Osteoblast (primary cell): ENCODE data around the gene CA4. TPM values are rescaled to one million over a fixed set of nuclear protein-coding genes. Genes with fewer than 3 reads are reported as not detected.
A peak's percentile ranks its signal among the peaks of the same experiment; 100 is the strongest.
"Not testable (repeated sequence)": the region's sequence is repeated elsewhere in the genome, so short reads cannot be mapped to it uniquely, and the experiment has no call there.

Experiments used
- DNase-seq: peaks from one replicate; pipeline ENCODE4 v3.0.0; 2011; ENCODE audit warnings: low spot score, mixed read lengths; ENCODE audit not compliant: insufficient read length; ENCODE audit errors: missing footprints
- H2AFZ ChIP-seq: 2 replicates; pipeline ENCODE4 v1.6.0; 2011; ENCODE audit warnings: mild to moderate bottlenecking, low read length
- H3K27ac ChIP-seq: 2 replicates; pipeline ENCODE4 v1.5.1; 2011; ENCODE audit warnings: mild to moderate bottlenecking, low read depth, low read length, moderate library complexity
- H3K27me3 ChIP-seq: 2 replicates; pipeline ENCODE4 v1.6.0; 2012; ENCODE audit warnings: mild to moderate bottlenecking, control low read depth, inconsistent platforms, low read length, moderate library complexity; ENCODE audit not compliant: insufficient read depth
- H3K36me3 ChIP-seq: 2 replicates; pipeline ENCODE4 v1.5.1; 2011; ENCODE audit warnings: mild to moderate bottlenecking, low read length, control low read depth, moderate library complexity; ENCODE audit not compliant: insufficient read depth
- H3K4me1 ChIP-seq: 2 replicates; pipeline ENCODE4 v1.5.1; 2011; ENCODE audit warnings: mild to moderate bottlenecking, low read length, control low read depth, moderate library complexity; ENCODE audit not compliant: insufficient read depth
- H3K4me2 ChIP-seq: 2 replicates; pipeline ENCODE4 v1.6.0; 2011; ENCODE audit warnings: mild to moderate bottlenecking, low read length; ENCODE audit not compliant: insufficient read depth
- H3K4me3 ChIP-seq: fragments of 200-600 bp; sonication (generic); 3 replicates; pipeline ENCODE4 v1.5.1; 2012; ENCODE audit warnings: mild to moderate bottlenecking, low read length, inconsistent platforms; ENCODE audit not compliant: insufficient read depth
- H3K79me2 ChIP-seq: 2 replicates; pipeline ENCODE4 v1.6.0; 2012; ENCODE audit warnings: mild to moderate bottlenecking, low read length, control low read depth, inconsistent platforms; ENCODE audit not compliant: insufficient read depth
- H3K9me3 ChIP-seq: 2 replicates; pipeline ENCODE4 v1.5.1; 2011; ENCODE audit warnings: low read depth, low read length, control low read depth
- H4K20me1 ChIP-seq: 2 replicates; pipeline ENCODE4 v1.6.0; 2012; ENCODE audit warnings: mild to moderate bottlenecking, low read length, control low read depth; ENCODE audit not compliant: insufficient read depth
- CTCF ChIP-seq: IDR thresholded peaks from 2 replicates; pipeline ENCODE4 v1.5.1; 2011; ENCODE audit warnings: mild to moderate bottlenecking, low read depth, low read length, moderate library complexity; ENCODE audit errors: extremely low read depth
- total RNA-seq: library from RNA; depleted of rRNA; stranded (reverse); fragments of >200 nt; gene quantifications from 2 replicates; pipeline ENCODE4 v1.2.3, GENCODE V29; 2012

CA4 gene
- total RNA-seq, 1 donor: not detected

DNA sequence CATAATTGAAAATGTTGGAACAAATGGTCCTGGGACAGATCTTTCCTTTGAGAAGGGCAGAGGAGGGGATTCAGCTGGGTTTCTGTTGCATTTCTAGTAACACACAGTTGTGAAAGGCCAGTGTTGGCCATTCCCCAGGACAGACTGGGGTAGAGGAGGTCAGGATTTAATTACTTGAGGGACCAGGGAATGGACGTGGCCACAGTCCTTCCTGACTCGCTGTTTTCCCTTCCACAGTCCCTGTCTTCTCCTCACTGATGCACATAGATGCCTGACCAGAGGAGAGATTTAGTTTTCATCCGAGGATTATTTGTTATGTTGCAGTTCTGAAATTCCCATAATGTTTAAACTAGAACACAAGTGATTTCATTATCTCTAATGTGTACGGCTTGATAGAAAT, 45.8 kb upstream of the CA4 start:
- Histone ChIP-seq H3K4me1 (peaks cover 31% of the 10 kb centered on the region), H2AFZ (peak overlapping the region; percentile 35), H3K79me2 (no peaks in the 10 kb centered on the region), H3K9me3 (no peaks in the 10 kb centered on the region), H3K27me3 (no peaks in the 10 kb centered on the region), H3K36me3 (no peaks in the 10 kb centered on the region), H3K4me3 (no peak overlapping the region), H4K20me1 (no peaks in the 10 kb centered on the region), H3K27ac (peak overlapping the region; percentile 4), H3K4me2 (peak overlapping the region; percentile 36)
- TF ChIP-seq CTCF: no peak
- peak; percentile 66 for DNase-seq

- no peaks in the 10 kb centered on the region for H3K9me3 ChIP-seq
- H3K27ac ChIP-seq: peak overlapping the region; percentile 20
- peak overlapping the region; percentile 0 for H3K4me2 ChIP-seq
- H2AFZ ChIP-seq: no peak overlapping the region
- H4K20me1 ChIP-seq: no peaks in the 10 kb centered on the region
- DNase-seq: peak; percentile 87
- TF ChIP-seq CTCF: no peak
- H3K27me3 ChIP-seq: no peaks in the 10 kb centered on the region
- no peaks in the 10 kb centered on the region for H3K36me3 ChIP-seq
- H3K4me3 ChIP-seq: no peak overlapping the region
- peaks cover 22% of the 10 kb centered on the region for H3K4me1 ChIP-seq
- H3K79me2 ChIP-seq: no peaks in the 10 kb centered on the region
These were observed 43.3 kb upstream of the CA4 start for GRCh38 chr17:60106340-60107059.

- H3K79me2 ChIP-seq: no peaks in the 10 kb centered on the region
- H3K4me3 ChIP-seq: no peak overlapping the region
- H3K36me3 ChIP-seq: no peaks in the 10 kb centered on the region
- H3K9me3 ChIP-seq: no peaks in the 10 kb centered on the region
- peaks cover 21% of the 10 kb centered on the region for H3K4me1 ChIP-seq
- no peaks in the 10 kb centered on the region for H3K27me3 ChIP-seq
- H4K20me1 ChIP-seq: no peaks in the 10 kb centered on the region
- peak; percentile 32 for TF ChIP-seq CTCF
- peak overlapping the region; percentile 25 for H2AFZ ChIP-seq
- H3K4me2 ChIP-seq: no peak overlapping the region
- DNase-seq: no peak
- H3K27ac ChIP-seq: no peak overlapping the region
These were observed 42.1 kb upstream of the CA4 start for GRCh38 chr17:60107526-60108257.

DNA sequence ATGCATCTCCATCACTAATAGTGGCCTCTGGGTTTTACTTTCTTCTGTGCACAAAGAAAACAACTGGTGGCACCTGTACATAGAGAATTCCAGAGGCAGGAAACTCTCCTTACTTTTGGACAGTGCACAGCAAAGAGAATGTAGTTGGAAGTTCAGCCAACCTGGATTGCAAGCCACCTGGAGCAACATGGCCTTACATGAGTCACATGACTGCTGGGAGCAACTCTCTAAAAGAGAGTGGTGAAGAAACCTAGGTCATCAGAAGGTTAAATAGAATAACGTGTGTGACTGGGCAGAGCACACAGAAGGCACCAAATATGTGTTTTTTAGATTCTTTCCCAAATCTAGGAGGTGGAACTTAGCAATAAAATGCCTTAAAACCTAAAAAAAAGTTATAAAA, 41.5 kb upstream of the CA4 start:
- not testable (repeated sequence) for DNase-seq, H3K79me2 ChIP-seq, H3K27me3 ChIP-seq, H3K4me2 ChIP-seq, H2AFZ ChIP-seq, H4K20me1 ChIP-seq, H3K9me3 ChIP-seq, H3K27ac ChIP-seq, H3K36me3 ChIP-seq, H3K4me3 ChIP-seq
- H3K4me1 ChIP-seq: peaks cover 18% of the 10 kb centered on the region
